Activated CD4-positive, alpha-beta T cell treated with anti-CD3 and anti-CD28 coated beads, Interleukin-2, amount 10 ng/mL, durations not matched to agents 7 days and 5 days (primary cell): ENCODE results near the gene CFAP299. TPM values are rescaled to one million over a fixed set of nuclear protein-coding genes. Genes with fewer than 3 reads are reported as not detected.

ENCODE experiments used
- CTCF ChIA-PET: fragments of 350-600 bp; sonication (Branson Sonifier 250); formaldehyde crosslinking; loops from one replicate; lab custom pipeline; 2021; ENCODE audit warnings: antibody characterized with exemption; lab: Charles Lee
- POLR2A ChIA-PET: fragments of 350-600 bp; sonication (Branson Sonifier 250); formaldehyde crosslinking; loops from one replicate; lab custom pipeline; 2021; ENCODE audit warnings: antibody characterized with exemption; lab: Charles Lee
- DNase-seq: peaks from one replicate; pipeline ENCODE4 v3.0.0-alpha.2; 2020
- H3K27ac Mint-ChIP-seq: one replicate; pipeline ENCODE4 v1.8.0; 2021; ENCODE audit warnings: mild to moderate bottlenecking, moderate library complexity, mixed read lengths
- H3K27me3 Mint-ChIP-seq: one replicate; pipeline ENCODE4 v1.8.0; 2021; ENCODE audit warnings: mixed read lengths
- H3K36me3 Mint-ChIP-seq: one replicate; pipeline ENCODE4 v1.8.0; 2021; ENCODE audit warnings: low read depth, mixed read lengths
- H3K4me1 Mint-ChIP-seq: one replicate; pipeline ENCODE4 v1.8.0; 2021; ENCODE audit warnings: mixed read lengths
- H3K4me3 Mint-ChIP-seq: one replicate; pipeline ENCODE4 v1.8.0; 2021; ENCODE audit warnings: mild to moderate bottlenecking, moderate library complexity, mixed read lengths
- H3K9me3 Mint-ChIP-seq: one replicate; pipeline ENCODE4 v1.8.0; 2021; ENCODE audit warnings: mixed read lengths
- total RNA-seq, 2 experiments: library from RNA; stranded (reverse); gene quantifications; one replicate each; pipeline ENCODE4 v1.2.3, GENCODE V29; 2021

Gene CFAP299
- total RNA-seq, 2 experiments from 2014 or later, result not detected

GRCh38 chr4:80578001-80578400 lies 242.5 kb downstream of the CFAP299 start:
- CTCF ChIA-PET, result no interaction called here
- no peak for DNase-seq
- Mint-ChIP-seq H3K27me3 (no peaks in the 10 kb centered on the region), H3K4me1 (no peaks in the 10 kb centered on the region), H3K4me3 (no peak overlapping the region), H3K27ac (no peak overlapping the region), H3K9me3 (no peaks in the 10 kb centered on the region), H3K36me3 (no peaks in the 10 kb centered on the region)
- POLR2A ChIA-PET, result no interaction called here

- POLR2A ChIA-PET, result no interaction called here
- Mint-ChIP-seq H3K9me3 (no peaks in the 10 kb centered on the region), H3K4me3 (no peak overlapping the region), H3K27me3 (no peaks in the 10 kb centered on the region), H3K27ac (no peak overlapping the region), H3K4me1 (no peaks in the 10 kb centered on the region), H3K36me3 (no peaks in the 10 kb centered on the region)
- no peak for DNase-seq
- CTCF ChIA-PET, result no interaction called here
Observed at GRCh38 chr4:80585542-80585941, 250.0 kb downstream of the CFAP299 start.

- Mint-ChIP-seq H3K4me3 (no peak overlapping the region), H3K27me3 (no peaks in the 10 kb centered on the region), H3K9me3 (no peaks in the 10 kb centered on the region), H3K27ac (no peak overlapping the region), H3K36me3 (no peaks in the 10 kb centered on the region), H3K4me1 (no peaks in the 10 kb centered on the region)
- ChIA-PET CTCF (interaction anchor here (1.5 kb wide), 1 partner anchor 18 kb away, joined by 3 read pairs; no protein-coding TSS in a partner anchor), POLR2A (no interaction called here)
- DNase-seq, result no peak
Observed at GRCh38 chr4:80586716-80587115, 251.2 kb downstream of the CFAP299 start.

- no peak overlapping the region for H3K27ac Mint-ChIP-seq
- no peaks in the 10 kb centered on the region for H3K36me3 Mint-ChIP-seq
- H3K9me3 Mint-ChIP-seq, result no peaks in the 10 kb centered on the region
- H3K4me3 Mint-ChIP-seq, result no peak overlapping the region
- ChIA-PET POLR2A (no interaction called here), CTCF (interaction anchor here (0.6 to 1.5 kb wide), 2 partner anchors 19 to 27 kb away, joined by 3 read pairs; no protein-coding TSS in a partner anchor)
- H3K27me3 Mint-ChIP-seq, result no peaks in the 10 kb centered on the region
- H3K4me1 Mint-ChIP-seq, result no peaks in the 10 kb centered on the region
- no peak for DNase-seq
Observed at GRCh38 chr4:80587871-80588385, 252.4 kb downstream of the CFAP299 start.

GRCh38 chr4:80592950-80593349 lies 257.4 kb downstream of the CFAP299 start:
- no peak overlapping the region for H3K27ac Mint-ChIP-seq
- no peaks in the 10 kb centered on the region for H3K36me3 Mint-ChIP-seq
- no peak overlapping the region for H3K4me3 Mint-ChIP-seq
- no peaks in the 10 kb centered on the region for H3K4me1 Mint-ChIP-seq
- DNase-seq, result no peak
- no peaks in the 10 kb centered on the region for H3K9me3 Mint-ChIP-seq
- POLR2A ChIA-PET, result no interaction called here
- CTCF ChIA-PET, result no interaction called here
- no peaks in the 10 kb centered on the region for H3K27me3 Mint-ChIP-seq

- Mint-ChIP-seq H3K4me3 (no peak overlapping the region), H3K27ac (no peak overlapping the region), H3K4me1 (no peaks in the 10 kb centered on the region), H3K27me3 (no peaks in the 10 kb centered on the region), H3K36me3 (no peaks in the 10 kb centered on the region), H3K9me3 (no peaks in the 10 kb centered on the region)
- ChIA-PET POLR2A (no interaction called here), CTCF (no interaction called here)
- DNase-seq, result no peak
Observed at GRCh38 chr4:80594701-80595100, 259.2 kb downstream of the CFAP299 start.

DNA sequence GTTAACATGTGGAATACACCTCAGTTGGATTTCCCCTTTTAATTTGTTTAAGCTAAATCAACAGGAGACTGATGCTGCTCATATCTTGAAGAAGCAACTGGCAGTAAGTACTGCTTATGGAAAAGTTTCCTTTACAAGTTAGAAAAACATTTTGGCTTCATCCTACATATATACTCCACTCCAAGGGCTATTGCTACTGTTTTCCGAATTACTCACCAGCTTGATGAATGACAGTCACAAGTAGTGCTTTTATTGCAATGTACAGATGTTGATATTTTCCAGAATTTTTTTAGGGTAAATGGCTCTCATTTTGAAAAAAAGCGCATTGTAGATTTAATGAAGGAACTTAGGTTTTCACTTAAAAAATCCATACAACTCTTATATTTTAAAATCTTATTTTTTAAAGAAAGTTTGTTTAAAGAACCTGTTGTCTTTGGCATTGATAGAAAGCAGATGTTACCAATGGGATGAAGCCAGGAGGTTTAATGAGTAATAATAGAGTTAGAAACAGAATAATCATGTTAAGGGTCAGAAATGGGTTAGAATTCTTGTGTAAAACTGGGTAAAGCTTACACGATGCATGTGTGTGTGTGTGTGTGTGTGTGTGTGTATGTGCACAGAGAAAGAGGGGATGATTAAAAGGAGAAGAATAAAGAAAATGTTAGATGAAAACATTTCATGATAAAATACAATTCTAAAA lies 272.9 kb downstream of the CFAP299 start:
- Mint-ChIP-seq H3K9me3 (no peaks in the 10 kb centered on the region), H3K27ac (no peak overlapping the region), H3K4me1 (no peaks in the 10 kb centered on the region), H3K27me3 (no peaks in the 10 kb centered on the region), H3K36me3 (no peaks in the 10 kb centered on the region), H3K4me3 (no peak overlapping the region)
- no peak for DNase-seq
- CTCF ChIA-PET, result no interaction called here
- POLR2A ChIA-PET, result no interaction called here

DNA sequence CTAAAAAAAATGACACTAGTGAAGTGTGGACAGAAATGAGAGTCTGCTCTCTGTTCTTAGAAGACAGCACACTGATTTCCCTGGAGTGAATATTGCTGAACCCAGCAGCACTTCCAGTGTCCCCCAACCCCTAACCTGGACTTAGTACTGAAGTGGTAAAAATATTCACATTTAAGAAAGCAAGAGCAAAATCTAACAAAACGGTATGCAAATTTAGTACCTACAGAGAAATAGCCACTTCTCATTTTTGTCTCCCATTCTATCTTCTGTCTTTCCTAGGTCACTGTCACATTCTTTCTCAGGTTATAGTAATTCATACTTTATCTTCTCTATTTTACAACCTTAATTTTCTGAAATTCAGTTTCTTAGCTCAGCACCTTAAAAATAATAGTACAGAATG lies 274.7 kb downstream of the CFAP299 start:
- Mint-ChIP-seq H3K27ac (no peak overlapping the region), H3K9me3 (no peaks in the 10 kb centered on the region), H3K4me1 (no peaks in the 10 kb centered on the region), H3K4me3 (no peak overlapping the region), H3K36me3 (no peaks in the 10 kb centered on the region), H3K27me3 (no peaks in the 10 kb centered on the region)
- POLR2A ChIA-PET, result no interaction called here
- DNase-seq, result no peak
- CTCF ChIA-PET, result no interaction called here

- Mint-ChIP-seq H3K4me3 (no peak overlapping the region), H3K27me3 (no peaks in the 10 kb centered on the region), H3K9me3 (no peaks in the 10 kb centered on the region), H3K36me3 (no peaks in the 10 kb centered on the region), H3K27ac (no peak overlapping the region), H3K4me1 (no peaks in the 10 kb centered on the region)
- no peak for DNase-seq
- ChIA-PET CTCF (no interaction called here), POLR2A (no interaction called here)
Observed at GRCh38 chr4:80610845-80611677, 275.5 kb downstream of the CFAP299 start.

DNA sequence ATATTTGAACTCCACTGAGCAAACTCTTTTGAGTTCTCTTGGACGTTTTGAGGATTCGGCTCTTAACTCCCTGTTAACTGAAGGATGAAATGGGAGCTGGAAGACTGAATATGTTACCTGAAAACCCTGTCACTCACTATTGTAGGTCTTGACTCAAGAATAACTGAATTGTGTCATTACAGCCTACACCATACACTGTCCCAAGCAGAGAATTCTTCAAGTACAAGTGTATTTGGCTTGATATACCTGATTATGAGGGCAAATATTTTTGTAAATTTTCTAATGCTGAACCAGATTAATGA lies 276.1 kb downstream of the CFAP299 start:
- H3K36me3 Mint-ChIP-seq, result no peaks in the 10 kb centered on the region
- H3K27me3 Mint-ChIP-seq, result no peaks in the 10 kb centered on the region
- no peak overlapping the region for H3K27ac Mint-ChIP-seq
- H3K4me1 Mint-ChIP-seq, result no peaks in the 10 kb centered on the region
- ChIA-PET POLR2A (no interaction called here), CTCF (no interaction called here)
- no peaks in the 10 kb centered on the region for H3K9me3 Mint-ChIP-seq
- DNase-seq, result no peak
- no peak overlapping the region for H3K4me3 Mint-ChIP-seq

- no peaks in the 10 kb centered on the region for H3K36me3 Mint-ChIP-seq
- no peaks in the 10 kb centered on the region for H3K4me1 Mint-ChIP-seq
- H3K27ac Mint-ChIP-seq, result no peak overlapping the region
- no peak overlapping the region for H3K4me3 Mint-ChIP-seq
- ChIA-PET POLR2A (no interaction called here), CTCF (no interaction called here)
- H3K9me3 Mint-ChIP-seq, result no peaks in the 10 kb centered on the region
- DNase-seq, result no peak
- no peaks in the 10 kb centered on the region for H3K27me3 Mint-ChIP-seq
Observed at GRCh38 chr4:80613470-80613869, 277.9 kb downstream of the CFAP299 start.

GRCh38 chr4:80614319-80614718 lies 278.8 kb downstream of the CFAP299 start:
- Mint-ChIP-seq H3K27ac (no peak overlapping the region), H3K4me3 (no peak overlapping the region), H3K4me1 (no peaks in the 10 kb centered on the region), H3K36me3 (no peaks in the 10 kb centered on the region), H3K9me3 (no peaks in the 10 kb centered on the region), H3K27me3 (no peaks in the 10 kb centered on the region)
- CTCF ChIA-PET, result no interaction called here
- no peak for DNase-seq
- POLR2A ChIA-PET, result no interaction called here

DNA sequence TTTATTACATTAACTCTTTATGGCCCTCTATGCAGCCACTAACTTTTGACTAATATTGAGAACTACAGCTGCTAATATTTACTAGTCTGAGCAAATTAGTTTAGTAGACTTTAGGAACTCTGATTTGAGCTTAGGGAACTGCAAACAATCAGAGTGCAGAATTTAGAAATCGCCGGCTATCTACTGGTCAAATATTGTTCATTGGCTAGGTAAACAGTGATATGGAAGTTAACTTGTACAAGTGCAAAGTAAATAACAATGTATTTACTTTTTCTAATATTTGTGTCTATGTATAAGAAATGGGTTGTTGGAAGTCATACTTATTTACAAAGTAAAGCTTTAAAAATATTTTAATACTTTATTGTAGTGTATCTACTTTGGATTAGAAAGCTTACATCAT lies 279.6 kb downstream of the CFAP299 start:
- CTCF ChIA-PET, result interaction anchor here (0.6 to 1.1 kb wide), 2 partner anchors 14 to 27 kb away, joined by 3 to 7 read pairs; no protein-coding TSS in a partner anchor
- Mint-ChIP-seq H3K27ac (no peak overlapping the region), H3K4me3 (no peak overlapping the region), H3K36me3 (no peaks in the 10 kb centered on the region), H3K4me1 (no peaks in the 10 kb centered on the region), H3K27me3 (no peaks in the 10 kb centered on the region), H3K9me3 (no peaks in the 10 kb centered on the region)
- DNase-seq, result no peak
- POLR2A ChIA-PET, result no interaction called here
